COLO668 (cell line): ENCODE results near the gene MRPS2.
"Not testable (repeated sequence)": the region's sequence is repeated elsewhere in the genome, so short reads cannot be mapped to it uniquely, and the experiment has no call there.

Experiments used
- DNase-seq: peaks from one replicate; lab custom pipeline; 2025; ENCODE audit not compliant: unreplicated experiment; lab: John Stamatoyannopoulos, UW

Gene MRPS2

DNA sequence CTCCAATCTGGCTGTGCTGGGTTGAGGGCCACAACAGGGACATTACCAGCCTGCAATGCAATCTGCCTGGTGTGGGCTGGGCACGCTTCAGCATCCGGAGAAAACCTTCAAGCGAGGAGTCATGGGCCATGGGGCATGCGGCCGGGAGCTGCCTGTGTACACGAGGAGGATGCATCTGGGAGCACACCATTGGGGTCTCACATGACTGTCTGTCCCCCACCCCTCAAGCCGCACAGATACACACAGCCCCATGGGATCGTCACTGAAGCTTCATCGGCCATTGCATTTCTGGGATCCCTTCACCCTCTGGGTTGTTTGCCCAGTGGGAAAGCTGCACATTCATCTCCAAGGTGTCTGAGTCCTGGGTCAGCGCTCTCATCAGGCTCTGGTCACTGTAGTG is 30.6 kb downstream of the MRPS2 start:
- no peak for DNase-seq

DNA sequence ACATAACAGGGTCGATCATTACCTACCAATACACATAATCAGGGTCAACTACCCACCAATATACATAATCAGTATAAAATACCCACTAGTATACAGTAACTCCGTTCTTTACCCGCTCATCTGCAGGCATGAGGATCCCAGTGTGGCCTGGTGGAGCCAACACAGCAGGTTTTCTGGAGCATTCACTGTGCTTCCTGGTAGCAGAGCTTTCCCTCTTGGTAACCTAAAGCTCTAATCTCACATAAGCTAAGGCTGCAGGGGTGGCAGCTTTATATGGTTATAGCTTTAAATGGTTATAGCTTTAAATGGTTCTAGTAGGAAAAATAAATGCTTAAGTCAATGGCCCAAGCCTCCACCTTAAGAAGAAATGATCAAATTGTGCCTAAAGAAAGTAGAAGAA is 32.6 kb downstream of the MRPS2 start:
- no peak for DNase-seq

DNA sequence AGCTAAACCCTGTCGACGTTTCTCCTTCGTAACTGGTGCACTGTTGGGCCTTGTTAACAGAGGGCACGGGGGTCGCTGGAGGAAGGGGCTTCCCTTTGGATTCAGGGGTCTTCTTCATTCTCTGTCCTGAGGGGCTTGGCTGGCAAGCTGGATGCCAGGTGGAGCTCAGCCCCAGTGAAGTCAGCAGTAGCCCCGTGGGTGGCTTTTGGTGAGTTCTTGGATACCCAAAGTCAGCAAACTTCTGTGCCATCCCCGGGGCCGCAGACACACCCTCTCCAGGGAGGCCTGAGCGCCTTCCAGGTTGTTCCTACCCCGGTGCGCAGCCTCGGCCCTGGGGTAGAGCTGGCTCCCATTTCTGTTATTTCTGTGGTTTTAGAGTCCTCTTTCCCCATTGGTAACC is 33.2 kb downstream of the MRPS2 start:
- DNase-seq: no peak

DNA sequence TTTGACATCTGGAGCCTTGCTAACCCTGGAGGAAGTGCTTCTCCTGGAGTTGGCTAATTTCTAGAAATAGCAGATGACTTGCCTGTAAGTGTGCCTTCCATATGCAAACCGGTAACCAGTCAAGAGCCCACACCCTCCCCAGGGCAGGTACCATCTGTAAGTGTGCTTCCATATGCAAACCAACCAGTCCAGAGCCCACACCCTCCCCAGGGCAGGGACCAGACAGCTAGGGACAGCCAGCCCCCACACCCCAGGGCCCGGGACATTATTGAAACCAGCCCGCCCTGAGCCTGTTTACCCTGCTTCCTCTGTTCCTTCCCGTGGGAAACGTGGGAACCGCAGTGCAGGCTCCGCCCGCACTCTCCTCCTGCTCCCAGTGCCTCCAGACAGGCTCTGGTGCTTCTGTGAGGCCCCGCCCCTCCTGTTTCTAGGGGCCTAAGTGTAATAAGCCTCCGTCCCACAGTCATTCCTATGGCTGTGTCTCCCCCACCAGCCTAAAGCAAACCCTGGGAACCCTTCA is 33.8 kb downstream of the MRPS2 start:
- not testable (repeated sequence) for DNase-seq

DNA sequence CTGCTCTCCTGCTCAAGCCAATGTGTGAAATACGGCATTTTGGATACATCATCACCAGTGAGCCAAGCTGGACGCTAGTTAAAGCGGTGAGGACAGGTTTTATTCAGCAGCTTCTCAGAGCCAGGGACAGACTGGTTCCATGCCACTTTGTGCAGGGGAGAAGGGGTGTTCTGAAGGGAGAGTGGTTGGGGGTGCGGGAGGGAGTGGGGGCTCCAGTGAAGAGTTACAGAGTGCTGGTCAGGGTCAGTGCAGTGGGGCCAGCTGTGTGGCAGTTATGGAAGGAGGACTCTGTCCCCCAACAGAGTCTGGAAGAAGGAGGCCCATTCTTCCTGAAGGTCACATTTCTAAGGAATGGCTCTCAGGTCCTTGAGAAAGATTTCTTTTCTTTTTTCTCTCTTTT is 34.3 kb downstream of the MRPS2 start:
- not testable (repeated sequence) for DNase-seq

DNA sequence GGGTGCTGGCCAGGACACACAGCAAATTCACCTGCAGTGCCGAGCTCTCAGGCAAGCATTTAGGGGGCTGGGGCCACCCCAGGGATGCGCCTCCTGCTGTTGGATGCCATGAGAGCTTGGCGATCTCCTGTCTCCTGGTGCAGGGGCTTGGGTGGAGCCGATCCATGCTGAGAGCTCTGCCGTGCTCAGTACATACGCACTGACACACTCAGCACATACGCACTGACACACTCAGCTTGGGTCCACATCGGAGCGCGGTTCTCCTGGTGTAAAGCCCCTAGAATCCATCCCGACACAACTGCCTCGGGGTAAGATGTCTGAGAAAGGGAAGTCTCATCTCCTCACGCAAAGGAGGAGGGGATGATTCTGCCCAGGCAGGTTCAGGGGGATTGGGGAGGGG is 35.1 kb downstream of the MRPS2 start:
- not testable (repeated sequence) for DNase-seq

DNA sequence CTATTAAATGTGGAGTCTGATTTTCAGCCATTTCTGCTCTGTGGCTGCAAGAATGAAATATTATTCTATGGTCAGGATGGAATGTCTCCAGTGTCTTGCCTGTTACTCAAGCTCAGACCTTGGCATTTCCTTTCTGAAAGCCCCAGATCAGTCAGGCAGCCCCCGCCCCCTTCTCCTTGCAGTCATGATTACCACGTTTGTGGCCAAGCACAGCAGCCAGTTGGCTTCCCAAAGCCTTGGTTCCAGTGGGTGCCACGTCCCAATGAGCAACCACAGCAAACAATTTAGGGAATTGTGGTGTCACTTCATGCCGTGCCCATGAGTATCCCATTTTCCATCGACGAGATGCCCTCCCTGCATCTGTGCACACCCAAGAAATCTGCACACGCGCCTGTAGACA is 35.7 kb downstream of the MRPS2 start:
- no peak for DNase-seq

DNA sequence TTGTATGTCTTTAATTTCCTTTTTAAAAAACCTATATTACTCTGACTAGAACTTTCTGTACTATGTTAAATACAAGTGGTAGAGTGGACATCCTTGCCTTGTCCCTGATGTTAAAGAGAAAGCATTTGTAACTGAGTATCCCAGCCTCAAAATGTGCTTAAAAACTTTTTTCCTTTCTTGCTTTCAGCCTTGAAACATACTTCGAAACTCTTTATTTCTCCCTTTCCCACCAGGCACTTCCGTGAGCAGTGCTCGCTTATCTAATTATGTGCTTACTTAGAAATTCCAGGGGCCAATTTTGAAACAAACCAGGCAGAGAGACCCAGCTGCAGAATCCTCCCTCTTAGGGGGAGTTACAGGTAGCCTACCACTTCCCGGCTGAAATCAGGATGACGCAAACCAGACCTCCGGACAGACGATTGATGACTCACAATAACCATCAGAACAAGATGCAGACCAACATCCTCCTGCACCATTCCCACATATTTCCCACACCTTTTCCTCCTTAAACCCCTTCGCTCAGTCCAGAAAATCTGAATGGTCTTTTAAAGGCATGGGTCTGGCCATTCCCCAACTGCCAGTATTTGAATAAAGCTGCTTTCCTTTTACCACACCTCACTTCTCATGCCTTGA is 42.9 kb downstream of the MRPS2 start:
- DNase-seq: not testable (repeated sequence)

DNA sequence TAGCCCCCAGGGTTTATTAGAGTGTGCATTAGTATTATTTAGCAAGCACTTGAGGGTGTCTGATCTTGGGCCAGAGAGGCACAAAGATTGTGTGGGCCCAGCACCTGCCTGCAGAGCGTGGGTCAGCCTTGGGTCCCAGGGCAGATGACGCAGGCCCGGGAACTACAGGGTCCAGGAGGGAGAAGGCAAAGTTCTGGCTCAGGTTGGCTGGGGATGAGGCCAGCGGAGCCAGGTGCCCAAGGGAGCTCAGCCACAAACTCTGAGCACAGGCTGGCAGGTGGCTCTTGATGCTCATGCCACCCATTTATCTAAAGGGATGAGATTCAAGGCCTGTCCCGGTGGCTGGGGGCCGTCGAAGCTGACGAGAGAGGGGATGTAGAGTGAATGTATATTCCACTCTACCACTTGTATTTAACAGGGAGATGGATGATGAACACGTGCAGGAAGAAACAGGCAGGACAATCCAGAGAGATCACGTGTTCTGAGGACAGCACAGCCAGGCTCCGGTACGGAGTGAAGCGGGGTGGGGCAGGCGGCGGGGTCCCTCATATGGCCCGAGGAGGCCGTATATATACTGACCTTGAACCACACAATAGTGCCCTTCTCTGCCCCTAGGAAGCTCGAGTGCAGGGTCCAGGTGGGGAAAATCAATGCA is 44.6 kb downstream of the MRPS2 start:
- DNase-seq: no peak

DNA sequence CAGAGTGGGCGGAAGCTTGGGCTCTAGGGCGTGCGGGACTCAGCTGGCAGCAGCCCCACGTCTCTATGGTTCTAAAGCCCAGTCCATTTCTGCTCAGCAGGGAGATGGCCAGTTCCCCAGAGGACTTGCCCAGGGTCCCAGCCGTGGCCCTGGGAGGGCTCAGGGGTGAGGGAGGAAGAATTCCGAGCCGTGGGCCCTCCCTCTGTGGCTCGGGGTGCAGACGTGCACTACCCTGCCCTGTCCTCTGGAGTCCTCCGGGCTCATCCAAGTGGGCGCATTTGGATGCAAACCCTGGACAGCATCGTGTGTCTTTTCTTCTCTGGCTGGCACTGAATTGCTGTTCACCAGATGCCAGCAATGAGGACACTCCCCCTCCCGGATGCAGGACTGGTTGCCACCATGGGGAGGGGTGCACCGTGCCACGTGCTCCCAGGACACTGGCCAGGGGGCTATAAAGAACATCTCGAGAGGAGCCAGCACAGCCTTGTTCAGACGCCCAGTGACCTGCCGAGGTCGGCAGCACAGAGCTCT is 45.2 kb downstream of the MRPS2 start, which contains the start of gene OBP2A:
Gene OBP2A (plus strand): TSS at position 481 of the 531 bp plus-strand sequence. CDS start 55 bp downstream, outside the sequence.
- DNase-seq: not testable (repeated sequence)

DNA sequence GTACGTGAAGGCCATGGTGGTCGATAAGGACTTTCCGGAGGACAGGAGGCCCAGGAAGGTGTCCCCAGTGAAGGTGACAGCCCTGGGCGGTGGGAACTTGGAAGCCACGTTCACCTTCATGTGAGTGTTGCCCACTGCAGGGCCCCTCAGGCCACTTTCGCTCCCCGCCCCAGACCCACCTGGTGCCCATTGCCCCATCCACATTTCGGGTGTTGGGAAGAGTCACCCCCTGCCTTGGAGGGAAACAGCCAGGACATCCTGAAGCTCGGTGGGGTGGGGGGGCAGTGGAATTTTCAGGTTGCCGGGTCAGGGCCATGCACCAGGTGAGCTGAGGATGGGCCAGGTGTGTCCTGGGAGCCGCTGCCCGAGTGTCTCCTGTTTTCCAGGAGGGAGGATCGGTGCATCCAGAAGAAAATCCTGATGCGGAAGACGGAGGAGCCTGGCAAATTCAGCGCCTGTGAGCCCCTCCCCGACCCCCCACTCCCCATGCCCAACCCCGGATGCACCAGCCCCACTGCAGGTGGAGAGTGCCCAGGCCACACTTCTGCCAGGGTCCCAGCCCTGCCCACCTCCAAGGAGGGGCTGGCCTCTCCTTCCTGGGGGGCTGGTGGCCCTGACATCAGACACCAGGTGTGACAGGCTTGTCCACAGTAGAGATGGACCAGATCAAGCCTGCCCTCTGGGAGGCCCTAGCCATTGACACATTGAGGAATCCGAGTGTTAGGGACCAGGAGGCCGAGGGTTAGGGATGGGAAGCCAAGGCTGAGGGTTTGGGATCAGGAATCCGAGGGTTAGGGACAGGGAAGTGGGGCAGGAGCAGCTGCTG is 46.5 kb downstream of the MRPS2 start:
- DNase-seq: not testable (repeated sequence)

DNA sequence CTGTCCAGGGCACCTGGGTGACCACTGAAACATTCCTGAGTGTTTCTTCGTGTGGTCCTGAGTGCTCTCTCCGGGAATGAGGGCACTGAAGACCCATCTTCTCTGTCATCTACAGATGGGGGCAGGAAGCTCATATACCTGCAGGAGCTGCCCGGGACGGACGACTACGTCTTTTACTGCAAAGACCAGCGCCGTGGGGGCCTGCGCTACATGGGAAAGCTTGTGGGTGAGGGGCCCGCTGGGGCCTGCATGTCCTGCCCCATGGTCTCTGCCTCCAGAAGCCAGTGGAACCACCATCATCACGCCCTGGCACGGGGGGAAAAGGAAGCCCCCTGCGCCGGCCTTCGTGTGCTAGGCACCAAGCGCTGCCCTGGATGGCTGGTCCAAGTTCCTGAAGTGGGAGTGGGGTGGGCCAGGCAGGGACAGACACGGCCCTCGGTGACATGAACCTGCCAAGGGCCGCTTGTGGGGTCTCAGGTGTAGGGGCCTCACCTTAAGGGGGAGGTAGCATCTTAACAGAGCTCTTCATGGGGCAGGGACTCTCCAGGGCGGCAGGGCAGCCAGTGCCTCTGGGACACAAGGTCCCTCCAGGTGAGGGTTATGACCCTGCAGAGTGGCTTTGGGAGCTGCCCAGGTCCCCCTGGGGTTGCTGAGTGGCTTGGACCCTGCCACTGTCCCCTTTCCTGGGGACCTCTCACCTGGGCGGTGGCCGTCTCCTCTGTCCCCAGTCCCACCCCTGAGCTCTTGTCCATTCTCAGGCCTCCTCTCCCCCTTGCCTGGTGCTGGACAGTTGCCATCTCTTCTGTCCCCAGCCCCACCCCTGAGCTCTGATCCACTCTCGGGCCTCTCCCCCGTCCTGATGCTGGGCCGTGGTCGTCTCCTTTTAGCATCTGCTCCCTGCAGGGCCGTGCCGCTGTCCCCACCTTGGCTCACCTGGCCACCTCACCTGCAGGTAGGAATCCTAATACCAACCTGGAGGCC is 47.6 kb downstream of the MRPS2 start:
- DNase-seq: no peak

DNA sequence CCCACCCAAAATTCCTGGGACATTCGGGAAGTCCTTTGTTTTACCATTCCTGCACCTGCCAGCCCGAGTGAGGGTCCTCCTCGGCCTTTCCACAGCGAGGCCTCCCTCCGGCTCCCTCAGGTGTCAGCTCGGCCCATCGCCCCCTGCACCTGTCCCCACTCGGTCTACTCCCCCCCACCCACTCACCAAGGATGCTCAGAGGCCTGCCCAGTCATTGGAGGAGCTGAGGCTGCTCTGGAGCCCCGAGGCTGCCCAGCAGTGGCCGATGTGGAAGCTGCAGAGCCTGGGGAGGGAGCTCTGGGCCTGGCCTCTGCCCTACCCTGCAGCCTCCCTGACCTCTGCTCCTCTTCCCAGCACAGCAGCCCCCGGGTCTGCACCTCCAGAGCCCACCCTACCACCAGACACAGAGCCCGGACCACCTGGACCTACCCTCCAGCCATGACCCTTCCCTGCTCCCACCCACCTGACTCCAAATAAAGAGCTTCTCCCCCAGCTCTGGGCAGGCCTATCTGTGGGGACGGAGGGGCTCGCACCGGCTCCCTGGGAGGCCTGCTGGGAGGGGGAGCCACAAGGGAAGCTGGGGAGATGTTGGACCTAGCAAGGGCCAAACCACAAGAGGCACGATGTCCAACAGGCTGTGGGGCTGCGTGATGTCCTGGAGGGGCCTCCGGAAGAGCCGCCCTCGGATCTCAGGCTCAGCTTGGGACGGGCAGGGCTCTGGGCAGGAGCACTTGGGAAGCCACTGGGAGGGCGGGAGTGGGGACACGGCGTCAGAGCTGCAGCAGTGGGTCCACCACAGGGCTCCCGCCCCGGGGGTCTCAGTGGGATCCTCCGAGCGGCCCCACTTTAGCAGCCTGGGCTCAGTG is 49.2 kb downstream of the MRPS2 start:
- DNase-seq: not testable (repeated sequence)

DNA sequence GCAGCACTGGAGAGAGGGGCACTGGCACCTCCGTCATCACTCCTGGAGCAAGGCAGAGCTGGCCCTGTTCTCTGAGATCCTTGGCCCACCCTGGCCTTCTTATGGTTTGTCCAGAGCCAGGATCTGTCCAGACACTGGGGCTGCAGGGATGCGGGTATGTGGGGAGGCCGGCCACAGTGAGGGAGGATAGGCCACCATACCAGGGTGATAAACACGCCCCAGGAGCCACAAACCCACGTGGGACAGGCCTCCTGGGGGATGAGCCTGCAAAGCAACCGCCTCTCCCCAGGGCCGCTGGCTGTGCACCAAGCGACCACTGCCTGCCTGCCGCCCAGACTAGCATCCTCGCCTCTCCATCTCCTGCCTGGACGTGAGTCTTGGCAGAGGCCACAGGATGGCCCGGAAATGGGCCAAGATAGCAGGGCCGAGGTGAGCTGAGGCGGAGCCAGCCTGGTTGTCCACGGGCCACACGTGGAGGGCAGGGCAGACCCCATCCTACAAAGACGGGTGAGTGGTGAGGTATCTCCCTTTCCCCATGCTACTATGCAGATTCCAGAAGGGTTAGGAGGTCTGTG is 49.9 kb downstream of the MRPS2 start:
- DNase-seq: no peak

DNA sequence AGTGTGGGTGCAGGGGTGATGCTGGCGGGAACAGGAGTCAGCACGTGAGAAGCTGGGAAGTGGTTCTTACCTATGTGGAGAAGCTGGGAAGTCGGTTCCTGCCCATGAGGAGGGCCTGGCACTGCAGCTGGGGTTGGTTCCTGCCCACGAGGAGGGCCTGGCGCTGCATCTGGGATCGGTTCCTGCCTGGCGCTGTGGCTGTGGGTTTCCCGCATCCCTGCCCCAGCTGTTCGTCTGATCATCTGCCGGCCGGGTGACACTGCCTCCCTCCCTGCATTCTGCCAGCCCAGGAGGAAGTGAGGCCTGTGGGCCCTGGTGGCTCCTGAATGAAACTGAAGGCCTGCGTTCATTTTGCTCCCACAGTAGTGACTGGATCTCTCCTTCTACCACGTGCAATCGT is 50.5 kb downstream of the MRPS2 start:
- DNase-seq: no peak

DNA sequence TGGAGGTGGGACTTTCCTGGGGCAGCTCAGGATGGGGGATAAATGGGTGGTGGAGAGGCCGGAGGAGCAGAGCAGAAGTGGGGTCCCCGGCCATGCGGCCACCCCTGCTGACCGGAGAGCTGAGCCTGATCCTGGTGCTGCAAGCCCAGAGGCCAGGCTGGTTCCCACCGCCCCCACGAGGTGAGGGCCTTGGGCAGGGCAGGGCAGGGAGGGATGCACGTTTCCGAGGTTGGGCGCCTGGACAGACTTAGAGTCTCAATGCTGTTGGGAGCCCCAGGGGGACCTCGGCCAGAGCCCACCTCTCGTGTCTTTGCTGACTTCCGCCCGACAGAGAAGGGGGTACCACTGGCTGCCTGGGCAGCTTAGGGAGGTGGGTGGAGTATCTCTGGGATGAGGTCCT is 51.0 kb downstream of the MRPS2 start:
- no peak for DNase-seq

DNA sequence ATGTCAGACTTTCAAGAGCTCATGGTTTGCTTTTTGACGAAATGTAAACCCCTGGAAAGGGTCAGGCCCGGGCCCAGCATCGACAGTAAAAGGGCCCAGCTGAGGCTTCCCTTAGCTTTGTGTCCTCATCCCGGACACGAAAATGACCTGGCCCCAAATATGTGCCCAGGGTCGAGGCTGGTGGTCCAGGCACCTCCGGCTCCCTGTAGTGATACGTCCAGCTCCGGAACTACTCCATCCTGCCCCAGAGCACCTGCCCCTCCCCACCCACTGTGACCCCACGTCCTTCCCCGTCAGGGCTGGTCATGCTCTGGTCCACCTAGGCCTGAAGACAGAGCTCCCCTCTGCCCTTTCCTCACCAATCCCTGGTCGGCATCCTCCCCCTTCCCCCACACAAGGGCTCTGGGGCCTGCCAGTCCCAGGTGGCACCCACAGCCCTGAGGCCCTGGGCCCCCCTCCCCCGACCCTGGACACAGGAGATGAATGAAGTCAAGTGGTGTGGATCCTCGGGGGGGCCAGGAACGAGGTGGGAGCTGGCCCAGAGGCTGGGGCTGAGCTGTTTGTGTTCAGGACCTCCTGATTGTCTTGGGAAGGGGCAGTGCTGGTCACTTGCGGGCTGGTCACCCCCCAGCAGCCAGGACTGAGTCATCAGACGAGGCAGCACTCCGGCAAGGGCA is 51.7 kb downstream of the MRPS2 start:
- no peak for DNase-seq

DNA sequence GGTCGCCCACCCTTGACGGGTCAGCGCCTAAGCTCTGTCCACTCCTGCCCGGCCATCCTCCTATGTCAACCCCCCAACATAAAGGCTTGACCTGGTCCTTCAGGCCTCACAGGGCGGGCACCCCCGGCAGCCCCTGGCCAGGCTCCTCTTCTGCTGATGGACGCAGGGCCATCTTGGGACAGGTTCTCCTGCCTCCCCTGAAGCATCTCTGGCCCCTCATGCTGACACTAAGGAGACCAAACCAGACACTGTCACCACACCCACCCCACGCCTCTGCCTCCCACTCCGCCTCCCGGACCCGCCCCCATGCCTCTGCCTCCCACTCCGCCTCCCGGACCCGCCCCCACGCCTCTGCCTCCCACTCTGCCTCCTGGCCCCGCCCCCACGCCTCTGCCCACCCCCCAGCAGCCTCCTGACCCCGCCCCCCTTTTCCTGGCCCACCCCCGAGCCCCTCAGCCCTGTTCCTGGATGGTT is 52.3 kb downstream of the MRPS2 start:
- no peak for DNase-seq
